IPS-15b (cell line): ENCODE measurements around the gene HGFAC.

Experiments used
- H3K27me3 ChIP-seq: one replicate; pipeline ENCODE4 v1.6.1; 2013; ENCODE audit warnings: low read length; ENCODE audit not compliant: control insufficient read depth, insufficient read depth
- H3K36me3 ChIP-seq: one replicate; pipeline ENCODE4 v1.6.1; 2013; ENCODE audit warnings: low read length; ENCODE audit not compliant: control insufficient read depth, insufficient read depth
- H3K4me1 ChIP-seq: one replicate; pipeline ENCODE4 v1.6.1; 2013; ENCODE audit warnings: mild to moderate bottlenecking, low read length; ENCODE audit not compliant: control insufficient read depth, insufficient read depth
- H3K4me3 ChIP-seq: one replicate; pipeline ENCODE4 v1.5.1; 2013; ENCODE audit warnings: low read depth, low read length
- H3K9ac ChIP-seq: one replicate; pipeline ENCODE4 v1.6.1; 2013; ENCODE audit warnings: low read depth, mild to moderate bottlenecking, low read length
- H3K9me3 ChIP-seq: one replicate; pipeline ENCODE4 v1.6.1; 2013; ENCODE audit warnings: mild to moderate bottlenecking, low read length; ENCODE audit not compliant: control insufficient read depth, insufficient read depth

The HGFAC gene

DNA sequence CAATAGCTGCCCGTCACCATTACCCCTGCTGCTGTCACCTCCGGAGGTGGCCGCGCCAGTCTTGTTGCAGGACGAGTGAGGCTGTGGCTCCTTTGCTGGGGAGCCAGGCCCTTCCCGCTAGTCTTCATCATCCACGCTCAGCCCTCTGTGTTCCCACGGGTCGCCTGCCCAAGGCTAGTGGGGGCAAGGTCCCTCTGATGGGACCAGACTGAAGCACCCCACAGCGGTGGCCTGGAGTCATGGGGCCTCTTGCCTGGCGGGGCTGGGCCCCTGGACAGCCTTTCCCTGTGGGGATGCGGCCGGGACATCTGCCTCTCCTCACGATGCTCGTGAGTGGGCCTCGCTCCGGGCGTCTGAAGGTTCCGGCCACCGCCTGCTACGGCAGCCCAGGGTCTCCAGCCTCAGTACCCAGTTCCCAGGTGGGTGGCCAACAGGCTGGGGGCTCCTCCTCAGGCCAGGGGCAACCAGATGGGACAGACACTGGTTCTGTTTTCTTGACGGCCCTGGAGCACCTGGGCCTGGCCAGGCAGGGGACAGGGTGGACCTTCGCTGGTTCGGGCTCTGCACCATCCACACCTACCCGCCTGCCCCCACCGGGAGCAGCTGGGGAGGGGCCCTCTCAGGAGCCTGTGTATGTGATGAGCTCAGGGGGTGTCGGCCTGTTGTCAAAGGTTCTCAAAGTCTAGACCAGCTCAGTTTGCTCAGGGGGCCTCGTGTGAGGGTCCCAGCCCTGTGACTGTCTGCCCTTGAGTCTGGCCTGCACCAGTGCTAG, 53.6 kb downstream of the HGFAC start:
- H3K9me3 ChIP-seq = no peaks in the 10 kb centered on the region
- peaks cover 3% of the 10 kb centered on the region for H3K4me1 ChIP-seq
- no peak overlapping the region for H3K4me3 ChIP-seq
- H3K9ac ChIP-seq = no peak overlapping the region
- peaks cover 49% of the 10 kb centered on the region for H3K27me3 ChIP-seq
- no peaks in the 10 kb centered on the region for H3K36me3 ChIP-seq

DNA sequence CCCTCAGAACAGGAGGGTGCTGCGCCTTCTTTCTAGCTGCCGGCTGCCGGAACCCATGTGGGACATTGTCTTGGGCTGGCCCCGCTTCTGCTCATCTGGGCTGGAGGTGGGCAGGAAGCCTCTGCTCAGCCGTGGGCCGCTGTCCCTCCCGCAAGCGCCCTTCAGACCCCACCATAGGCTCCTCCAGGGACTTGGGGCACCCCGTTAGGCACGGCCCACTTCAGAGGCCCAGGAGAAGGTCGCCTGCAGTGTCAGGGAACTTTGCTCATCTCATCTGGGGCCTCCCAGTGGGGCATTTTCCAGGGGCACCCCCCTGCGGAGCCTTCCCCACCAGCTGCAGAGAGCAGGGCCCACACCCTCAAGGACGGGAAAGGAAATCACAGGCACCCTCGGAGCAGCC, 54.3 kb downstream of the HGFAC start:
- Histone ChIP-seq H3K9me3 (no peaks in the 10 kb centered on the region), H3K27me3 (peaks cover 42% of the 10 kb centered on the region), H3K4me1 (peaks cover 3% of the 10 kb centered on the region), H3K9ac (no peak overlapping the region), H3K4me3 (no peak overlapping the region), H3K36me3 (no peaks in the 10 kb centered on the region)

DNA sequence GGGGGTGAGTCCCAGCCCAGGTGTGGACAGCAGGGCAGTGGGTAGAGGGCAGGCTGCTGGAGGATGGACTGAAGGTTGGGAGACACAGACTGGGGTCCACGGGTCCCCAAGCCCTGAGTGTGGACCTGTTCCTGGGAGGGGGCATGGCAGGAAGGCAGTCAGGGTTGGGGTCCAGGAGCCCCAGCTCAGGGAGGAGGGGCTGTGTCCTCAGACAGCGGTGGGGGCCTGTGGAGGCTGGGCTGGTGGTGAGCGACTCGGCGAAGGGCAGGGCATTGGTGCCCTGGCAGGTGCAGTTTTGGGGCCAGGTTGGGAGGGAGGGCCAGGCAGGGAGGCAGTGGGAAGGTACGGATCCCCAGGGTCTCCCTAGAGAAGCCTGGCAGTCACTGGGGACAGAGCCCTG, 55.3 kb downstream of the HGFAC start:
- peaks cover under 1% of the 10 kb centered on the region for H3K36me3 ChIP-seq
- H3K9ac ChIP-seq = no peak overlapping the region
- H3K9me3 ChIP-seq = no peaks in the 10 kb centered on the region
- H3K4me1 ChIP-seq = no peaks in the 10 kb centered on the region
- H3K4me3 ChIP-seq = no peak overlapping the region
- H3K27me3 ChIP-seq = peaks cover 32% of the 10 kb centered on the region

DNA sequence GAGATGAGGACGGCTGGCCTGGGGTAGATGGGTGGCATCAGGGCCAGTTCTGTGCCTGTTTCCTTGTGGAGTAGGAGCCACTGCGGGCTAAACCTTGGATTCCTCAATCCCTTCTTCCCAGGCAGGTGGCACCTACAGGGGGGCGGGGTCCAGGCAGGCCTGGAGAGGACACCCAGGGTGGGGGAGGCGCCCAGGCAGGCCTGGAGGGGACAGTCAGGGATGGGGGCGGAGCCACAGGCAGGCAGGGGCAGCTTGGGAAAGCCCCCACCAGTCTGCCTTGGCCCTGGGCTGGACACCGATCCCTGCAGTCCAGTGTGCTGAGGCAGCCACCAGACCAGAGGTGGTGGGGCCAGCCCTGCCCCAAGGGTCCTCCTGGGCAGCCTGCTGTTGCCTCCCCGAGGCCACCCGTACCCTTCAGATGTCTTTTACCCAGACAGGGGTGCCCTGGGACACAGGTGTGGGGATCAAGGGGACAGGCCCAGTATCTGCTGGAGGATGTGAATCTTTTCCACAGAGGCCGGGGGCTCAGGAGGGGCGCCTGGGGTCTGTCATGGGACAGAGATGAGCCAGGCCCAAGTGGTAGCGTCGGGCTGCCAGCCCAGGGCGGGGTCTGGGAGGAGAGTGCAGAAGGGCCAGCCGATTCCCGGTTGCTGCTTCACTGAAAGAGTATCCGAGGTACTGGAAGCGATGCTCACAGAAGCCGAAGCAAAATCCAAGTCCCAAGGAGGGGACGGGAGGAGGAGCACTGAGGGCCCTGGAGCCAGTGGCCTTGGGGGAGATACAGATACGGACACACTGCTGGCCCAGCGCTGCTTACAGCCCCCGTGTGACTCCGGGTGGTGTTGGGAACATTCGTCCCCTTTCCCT, 56.0 kb downstream of the HGFAC start:
- no peaks in the 10 kb centered on the region for H3K4me1 ChIP-seq
- H3K9ac ChIP-seq = no peak overlapping the region
- peaks cover 7% of the 10 kb centered on the region for H3K36me3 ChIP-seq
- H3K27me3 ChIP-seq = peaks cover 25% of the 10 kb centered on the region
- H3K9me3 ChIP-seq = no peaks in the 10 kb centered on the region
- no peak overlapping the region for H3K4me3 ChIP-seq

GRCh38 chr4:3498407-3498806, 56.6 kb downstream of the HGFAC start:
- H3K9me3 ChIP-seq = no peaks in the 10 kb centered on the region
- H3K36me3 ChIP-seq = peaks cover 9% of the 10 kb centered on the region
- no peak overlapping the region for H3K4me3 ChIP-seq
- H3K9ac ChIP-seq = no peak overlapping the region
- H3K27me3 ChIP-seq = peaks cover 19% of the 10 kb centered on the region
- no peaks in the 10 kb centered on the region for H3K4me1 ChIP-seq
